Islet precursor cell (in vitro differentiated cells): ENCODE results near the gene DCN.

Source experiments
- DNase-seq: peaks from one replicate; pipeline ENCODE4 v3.0.0-alpha.2; 2018

The DCN gene

GRCh38 chr12:91099341-91099740, 83.3 kb downstream of the DCN start:
- no peak for DNase-seq

- peak; percentile 91 for DNase-seq
Measured at GRCh38 chr12:91098941-91099340, 83.7 kb downstream of the DCN start.

GRCh38 chr12:91098461-91098860, 84.2 kb downstream of the DCN start:
- no peak for DNase-seq

DNA sequence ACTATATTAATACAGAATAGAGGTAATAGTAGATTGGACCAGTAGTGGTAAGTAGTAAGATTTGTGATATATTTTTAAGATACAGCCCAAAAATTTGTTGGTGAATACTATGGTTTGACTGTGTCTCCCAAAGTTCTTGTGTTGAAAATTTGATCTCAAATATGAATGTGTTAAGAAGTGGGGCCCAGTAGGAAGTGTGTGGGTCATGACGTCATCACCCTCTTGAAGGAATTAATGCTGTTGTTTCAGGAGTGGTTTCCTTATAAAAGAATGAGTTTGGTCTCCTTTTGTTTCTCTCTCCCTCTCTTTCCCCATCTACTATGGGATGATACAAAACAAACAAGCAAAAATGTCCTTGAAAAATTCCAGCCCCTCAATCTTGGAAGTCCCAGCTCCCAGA, 87.7 kb downstream of the DCN start:
- no peak for DNase-seq

DNA sequence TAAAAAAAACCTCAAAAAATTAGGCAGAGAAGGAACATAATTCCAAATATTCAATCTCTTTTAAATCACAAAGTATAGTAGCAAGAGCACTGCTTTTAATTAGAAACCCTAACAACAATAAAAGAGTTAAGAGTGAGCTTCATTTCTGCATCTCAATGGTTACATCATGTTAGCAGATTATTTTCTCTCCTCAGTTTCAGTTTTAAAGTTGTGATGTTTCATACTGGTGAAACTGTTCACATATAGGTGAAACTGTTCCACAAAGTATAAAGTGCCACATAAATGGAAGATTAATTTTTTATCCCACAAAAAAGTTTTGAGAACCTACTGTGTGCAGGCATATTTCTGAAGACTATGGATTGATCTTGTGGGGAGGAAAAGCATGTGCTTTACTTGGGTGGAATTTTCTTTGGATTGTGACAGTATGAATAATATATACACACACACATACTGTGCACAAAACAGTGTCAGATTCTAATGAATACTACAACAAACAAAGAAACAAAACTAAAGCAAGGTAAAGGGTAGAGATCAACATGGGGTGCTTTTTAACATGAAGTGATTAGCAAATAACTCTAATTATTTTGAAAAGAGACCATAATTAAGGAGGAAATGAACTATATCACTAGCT, 88.5 kb downstream of the DCN start:
- DNase-seq, result no peak

DNA sequence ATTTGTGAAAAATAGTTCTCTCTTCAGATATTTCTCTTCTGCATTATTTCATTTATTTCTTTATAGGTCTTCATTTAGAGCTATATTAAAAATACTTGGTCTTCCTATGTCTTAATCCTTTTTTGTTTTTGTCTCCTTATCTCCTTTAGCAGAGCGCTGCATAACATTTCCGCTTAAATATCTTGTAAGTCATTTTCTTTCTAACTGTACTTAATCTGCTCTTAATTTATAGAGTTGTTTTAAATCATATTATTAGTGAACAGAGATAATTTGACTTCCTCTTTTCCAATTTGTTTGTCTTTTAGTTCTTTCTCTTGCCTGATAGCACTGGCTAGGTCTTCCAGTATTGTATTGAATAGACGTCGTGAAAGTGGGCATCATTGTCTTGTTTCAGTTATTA, 89.3 kb downstream of the DCN start:
- no peak for DNase-seq

GRCh38 chr12:91091916-91092715, 90.5 kb downstream of the DCN start:
- peak; percentile 86 for DNase-seq
